Epidermal melanocyte (primary cell): Measurements from ENCODE around the gene LETM1.

ENCODE experiments used
- DNase-seq: peaks from one replicate; pipeline ENCODE4 v3.0.0; 2011; ENCODE audit warnings: low spot score; ENCODE audit not compliant: insufficient read length

Gene LETM1

GRCh38 chr4:1856071-1856942, at the start of gene LETM1:
Gene LETM1, minus strand, starts transcription at chr4:1856156. Its CDS starts 206 bp downstream, at chr4:1855950.
- DNase-seq: peak; percentile 98

GRCh38 chr4:1904042-1904441, 48.1 kb upstream of the LETM1 start:
- DNase-seq: no peak

GRCh38 chr4:1903035-1903434, 47.1 kb upstream of the LETM1 start:
- DNase-seq: no peak

DNA sequence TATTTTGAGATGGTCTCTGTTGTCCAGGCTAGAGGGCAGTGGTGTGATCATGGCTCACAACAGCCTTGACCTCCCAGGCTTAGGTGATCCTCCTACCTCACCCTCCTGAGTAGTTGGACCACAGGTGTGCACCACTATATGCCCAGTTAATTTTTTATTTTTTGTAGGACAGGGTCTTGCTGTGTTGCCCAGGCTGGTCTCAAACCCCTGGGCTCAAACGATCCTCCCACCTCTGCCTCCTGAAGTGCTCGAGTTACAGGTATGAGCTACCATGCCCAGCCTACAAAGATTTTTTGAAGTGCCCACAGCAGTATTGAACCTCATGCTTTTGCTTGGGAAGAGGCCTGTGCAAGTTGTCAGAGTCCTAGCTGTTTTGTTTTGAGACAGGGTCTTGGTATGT, 46.3 kb upstream of the LETM1 start:
- DNase-seq: no peak

DNA sequence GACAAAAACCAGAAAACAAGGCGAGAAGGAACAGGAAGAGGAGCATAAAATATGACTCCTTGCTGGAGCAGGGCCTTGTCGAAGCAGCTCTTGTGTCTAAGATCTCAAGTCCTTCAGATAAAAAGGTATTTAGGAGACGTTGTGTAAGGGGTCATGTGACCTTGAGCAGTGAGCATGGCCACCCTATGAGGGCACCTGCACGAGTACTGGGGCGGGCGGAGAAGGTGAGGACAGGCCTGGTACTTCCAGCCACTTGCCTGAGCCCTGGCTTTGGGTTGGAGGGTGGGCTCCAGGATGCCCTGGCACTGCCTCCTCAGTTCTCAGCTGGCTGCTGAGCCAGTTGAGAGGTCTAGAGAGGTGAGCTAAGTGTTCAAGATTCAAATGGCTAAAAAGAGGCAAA, 45.2 kb upstream of the LETM1 start:
- no peak for DNase-seq

- no peak for DNase-seq
These were observed 44.7 kb upstream of the LETM1 start for GRCh38 chr4:1900624-1901023.

GRCh38 chr4:1900087-1900433, 44.1 kb upstream of the LETM1 start:
- no peak for DNase-seq

DNA sequence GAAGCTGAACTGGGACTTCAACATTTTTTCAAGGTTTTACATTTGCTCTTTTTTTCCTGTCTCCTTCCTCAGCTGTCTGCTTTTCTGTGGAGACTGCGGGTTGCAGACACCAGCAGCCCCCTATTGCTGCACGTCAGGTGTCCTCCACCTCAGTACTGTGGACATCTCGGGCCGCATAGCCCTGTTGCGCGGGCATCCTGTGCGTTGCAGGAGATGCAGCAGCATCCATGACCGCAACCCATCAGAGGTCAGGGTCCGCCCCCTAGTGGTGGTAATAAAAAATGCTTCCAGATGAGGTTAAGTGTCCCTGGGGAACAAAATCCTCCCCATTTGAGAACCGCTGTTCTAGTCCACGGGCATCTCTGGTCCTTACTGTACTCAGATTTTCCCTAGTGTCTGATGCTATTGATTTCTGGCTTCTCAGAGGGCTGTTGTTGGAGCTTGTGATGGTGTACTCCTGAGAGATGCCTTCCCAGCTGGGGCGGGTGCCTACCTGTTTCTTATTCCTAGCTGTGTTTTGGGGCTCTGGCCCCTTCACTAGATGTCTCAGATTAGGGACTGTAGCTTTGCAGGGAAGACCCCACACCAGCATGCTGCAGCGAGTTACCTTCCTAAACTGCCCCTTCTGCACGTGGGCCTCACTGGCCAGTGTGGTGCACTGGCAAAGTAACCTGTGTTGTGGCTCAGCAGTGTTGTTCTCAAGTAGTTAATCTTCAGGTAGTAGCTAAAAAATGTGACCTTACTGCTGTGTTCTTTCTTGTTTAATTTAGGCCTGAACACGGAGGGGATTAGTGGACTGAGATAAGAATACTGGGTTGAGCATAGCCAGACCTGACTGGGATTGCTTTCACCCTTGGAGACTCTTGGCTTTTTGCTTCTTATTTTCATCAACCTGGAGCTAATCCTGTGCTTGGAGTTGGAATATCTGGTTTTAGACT, 43.5 kb upstream of the LETM1 start:
- peak; percentile 86 for DNase-seq

- DNase-seq: no peak
These were observed 42.7 kb upstream of the LETM1 start for GRCh38 chr4:1898681-1899080.

GRCh38 chr4:1898007-1898406, 42.1 kb upstream of the LETM1 start:
- no peak for DNase-seq

GRCh38 chr4:1896658-1896991, 40.7 kb upstream of the LETM1 start:
- DNase-seq: no peak

- DNase-seq: no peak
These were observed 40.2 kb upstream of the LETM1 start for GRCh38 chr4:1895971-1896657.

GRCh38 chr4:1890979-1891570, 35.1 kb upstream of the LETM1 start:
- DNase-seq: no peak

- no peak for DNase-seq
These were observed 31.1 kb upstream of the LETM1 start for GRCh38 chr4:1887052-1887451.

- no peak for DNase-seq
These were observed 29.5 kb upstream of the LETM1 start for GRCh38 chr4:1885414-1885813.

DNA sequence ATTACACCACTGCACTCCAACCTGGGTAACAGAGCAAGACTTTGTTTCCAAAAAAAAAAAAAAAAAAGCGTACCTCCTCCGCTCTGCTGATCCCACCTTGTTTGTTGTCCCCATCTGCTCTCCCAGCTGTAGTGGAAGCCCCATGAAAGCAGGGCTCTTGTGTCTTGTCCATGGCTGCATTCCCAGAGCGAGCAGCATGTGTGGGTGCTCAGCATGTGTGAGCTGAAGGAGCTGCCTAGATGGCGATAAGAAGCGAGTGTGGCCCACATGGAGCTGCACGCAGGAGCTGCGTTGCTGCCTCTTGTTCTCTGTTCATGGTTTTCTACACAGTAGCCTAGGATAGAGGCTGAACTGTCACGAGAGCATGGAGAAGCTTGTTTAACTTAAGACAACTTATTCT, 27.6 kb upstream of the LETM1 start:
- no peak for DNase-seq

- DNase-seq: no peak
These were observed 26.9 kb upstream of the LETM1 start for GRCh38 chr4:1882850-1883271.

- DNase-seq: no peak
These were observed 24.4 kb upstream of the LETM1 start for GRCh38 chr4:1880332-1880731.

GRCh38 chr4:1879485-1879884, 23.5 kb upstream of the LETM1 start:
- no peak for DNase-seq

DNA sequence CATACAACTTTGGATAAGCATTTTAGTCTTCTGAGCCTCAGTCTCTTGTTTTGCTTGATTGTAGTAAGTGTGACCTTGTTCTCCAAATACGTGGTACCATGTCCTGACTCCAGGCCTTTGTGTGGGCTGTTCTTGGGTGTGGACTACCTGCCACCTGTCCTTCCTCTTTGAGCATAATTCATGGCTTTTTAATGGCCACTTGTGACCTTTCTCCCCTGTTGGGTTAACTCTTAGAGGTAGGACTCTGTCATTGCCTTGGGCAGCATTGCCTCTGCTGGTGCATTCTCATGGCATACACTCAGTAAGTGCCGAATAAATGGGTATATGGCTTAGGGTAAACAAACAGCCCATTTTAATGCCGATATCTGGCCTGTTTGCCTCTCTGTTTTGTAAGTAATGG, 18.2 kb upstream of the LETM1 start:
- DNase-seq: no peak

GRCh38 chr4:1873776-1874175, 17.8 kb upstream of the LETM1 start:
- no peak for DNase-seq

DNA sequence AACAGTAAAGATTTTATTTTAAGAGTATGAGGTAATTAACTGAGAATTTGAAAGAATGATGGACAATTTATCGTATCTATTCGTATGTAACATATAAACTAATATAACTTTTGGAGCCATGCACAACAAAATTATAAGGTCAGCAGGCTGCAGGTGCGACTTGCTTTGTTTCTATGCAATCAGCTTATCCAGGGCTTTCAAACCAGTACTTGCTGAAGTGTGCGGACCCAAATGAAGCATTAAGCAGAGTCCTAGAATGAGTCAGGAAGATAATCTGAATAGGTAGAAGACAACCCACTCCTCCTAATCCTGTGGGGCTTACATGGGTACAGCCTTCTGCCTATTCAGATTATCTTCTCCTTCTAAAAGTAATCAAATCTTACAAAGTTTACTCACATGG, 17.3 kb upstream of the LETM1 start:
- DNase-seq: no peak
